WI38 (cell line): Measurements from ENCODE around the gene SHISA6.

Experiments used
- H3K4me3 ChIP-seq: 2 replicates; pipeline ENCODE4 v1.5.1; 2011; ENCODE audit warnings: low read depth, mild to moderate bottlenecking, control low read depth, low read length
- TF ChIP-seq, protein P1 (sequence below): IDR thresholded peaks from 2 replicates; pipeline ENCODE4 v1.5.1; 2012; ENCODE audit warnings: low read depth, mild to moderate bottlenecking, control low read depth, low read length

Gene SHISA6

DNA sequence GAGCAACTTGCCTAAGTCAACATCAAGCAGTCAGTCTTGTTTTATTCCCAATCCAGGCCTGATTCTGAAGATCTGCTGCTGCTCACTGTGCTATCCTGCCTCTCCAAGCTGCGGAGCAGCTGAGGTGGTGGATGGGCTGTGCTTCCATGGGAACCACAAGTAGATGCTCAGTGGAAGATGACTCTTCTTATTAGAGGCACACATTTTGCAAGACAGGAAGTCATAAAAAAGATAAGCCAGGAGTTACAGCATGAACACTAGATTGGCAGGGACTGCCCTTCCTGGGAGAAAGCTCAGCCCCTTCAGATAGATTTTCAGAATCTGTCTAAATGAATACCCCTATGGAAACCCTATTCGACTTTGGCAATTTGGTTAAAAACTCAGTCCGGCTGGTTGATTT, 143.1 kb downstream of the SHISA6 start:
- H3K4me3 ChIP-seq: no peak overlapping the region
- TF ChIP-seq, protein P1, sequence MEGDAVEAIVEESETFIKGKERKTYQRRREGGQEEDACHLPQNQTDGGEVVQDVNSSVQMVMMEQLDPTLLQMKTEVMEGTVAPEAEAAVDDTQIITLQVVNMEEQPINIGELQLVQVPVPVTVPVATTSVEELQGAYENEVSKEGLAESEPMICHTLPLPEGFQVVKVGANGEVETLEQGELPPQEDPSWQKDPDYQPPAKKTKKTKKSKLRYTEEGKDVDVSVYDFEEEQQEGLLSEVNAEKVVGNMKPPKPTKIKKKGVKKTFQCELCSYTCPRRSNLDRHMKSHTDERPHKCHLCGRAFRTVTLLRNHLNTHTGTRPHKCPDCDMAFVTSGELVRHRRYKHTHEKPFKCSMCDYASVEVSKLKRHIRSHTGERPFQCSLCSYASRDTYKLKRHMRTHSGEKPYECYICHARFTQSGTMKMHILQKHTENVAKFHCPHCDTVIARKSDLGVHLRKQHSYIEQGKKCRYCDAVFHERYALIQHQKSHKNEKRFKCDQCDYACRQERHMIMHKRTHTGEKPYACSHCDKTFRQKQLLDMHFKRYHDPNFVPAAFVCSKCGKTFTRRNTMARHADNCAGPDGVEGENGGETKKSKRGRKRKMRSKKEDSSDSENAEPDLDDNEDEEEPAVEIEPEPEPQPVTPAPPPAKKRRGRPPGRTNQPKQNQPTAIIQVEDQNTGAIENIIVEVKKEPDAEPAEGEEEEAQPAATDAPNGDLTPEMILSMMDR: no peak

DNA sequence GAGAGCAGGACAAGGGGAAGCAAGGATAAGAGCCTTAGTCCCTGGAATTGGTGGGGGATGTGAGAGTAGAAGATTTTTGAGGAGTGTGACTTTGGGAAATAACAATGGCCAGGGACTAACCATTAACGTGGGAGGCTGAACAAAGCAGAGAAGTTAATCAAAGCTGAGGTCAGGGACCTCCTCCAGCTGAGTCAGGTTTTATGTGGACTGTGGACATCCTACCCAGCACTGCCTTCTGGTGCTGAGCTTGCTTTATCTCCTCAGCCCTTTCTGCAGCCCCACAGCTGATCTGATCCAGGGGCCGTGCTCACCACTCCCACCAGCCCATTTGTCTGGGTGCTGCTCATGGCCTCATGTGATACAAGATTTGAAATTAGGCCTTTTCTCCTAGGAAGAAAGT, 146.6 kb downstream of the SHISA6 start:
- no peak overlapping the region for H3K4me3 ChIP-seq
- TF ChIP-seq, protein P1: no peak

DNA sequence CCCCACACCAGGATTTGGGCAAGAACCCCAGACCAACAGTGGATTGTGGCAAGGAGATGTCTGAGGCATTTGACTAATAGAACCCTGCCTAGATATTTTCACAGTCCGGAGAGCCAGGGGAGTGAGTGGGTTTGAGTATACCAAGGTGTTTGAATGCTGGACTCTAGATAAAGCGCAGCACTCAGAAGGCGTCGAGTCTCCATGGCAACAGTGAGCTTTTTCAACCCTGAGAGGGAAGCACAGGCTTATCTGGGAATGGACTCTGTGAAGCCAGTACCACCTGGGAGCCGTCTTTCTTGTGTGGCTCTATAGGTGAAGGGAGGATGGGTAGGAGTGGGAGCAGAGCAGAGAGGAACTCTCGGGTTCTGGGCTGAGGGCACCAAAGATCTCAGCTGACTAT, 147.0 kb downstream of the SHISA6 start:
- H3K4me3 ChIP-seq: no peak overlapping the region
- TF ChIP-seq, protein P1: no peak

DNA sequence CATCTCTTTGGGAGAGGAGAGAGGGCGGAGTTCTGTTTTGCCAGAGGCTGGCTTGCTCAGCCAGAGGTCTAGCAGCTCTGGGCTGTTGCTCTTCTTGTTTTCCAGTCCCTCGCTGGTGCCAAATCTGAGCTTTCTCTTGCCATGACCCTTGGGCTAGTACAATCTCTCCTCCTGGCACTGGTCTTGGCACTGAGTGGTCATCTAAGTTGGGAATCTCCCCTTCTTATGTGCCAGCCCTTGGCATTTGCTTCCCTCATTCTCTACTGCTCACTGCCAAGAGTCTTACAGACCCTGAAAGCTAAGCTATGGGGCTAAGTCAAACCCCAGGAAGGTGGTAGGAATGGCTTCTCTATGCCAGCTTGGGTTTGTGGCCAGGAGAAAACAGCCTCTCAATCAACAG, 148.6 kb downstream of the SHISA6 start:
- TF ChIP-seq, protein P1: no peak
- H3K4me3 ChIP-seq: no peak overlapping the region

DNA sequence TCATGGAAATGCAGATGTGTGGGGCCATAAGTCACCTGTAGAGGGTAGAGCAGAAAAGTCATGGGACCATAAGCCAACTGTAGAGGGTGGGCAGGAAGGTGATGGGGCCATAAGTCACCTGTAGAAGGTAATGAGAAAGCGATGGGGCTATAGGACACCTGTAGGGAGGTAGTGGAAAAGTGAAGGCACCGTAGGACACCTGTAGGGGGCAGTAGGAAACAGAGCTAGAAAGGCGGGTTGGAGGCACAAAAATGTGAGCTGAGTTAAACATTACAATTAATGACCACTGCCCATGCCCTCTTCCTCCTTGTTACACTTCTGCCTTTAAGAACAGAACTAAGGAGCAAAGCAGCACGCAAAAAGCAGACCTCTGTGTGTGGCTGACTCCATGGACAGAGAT, 150.1 kb downstream of the SHISA6 start:
- TF ChIP-seq, protein P1: no peak
- no peak overlapping the region for H3K4me3 ChIP-seq

DNA sequence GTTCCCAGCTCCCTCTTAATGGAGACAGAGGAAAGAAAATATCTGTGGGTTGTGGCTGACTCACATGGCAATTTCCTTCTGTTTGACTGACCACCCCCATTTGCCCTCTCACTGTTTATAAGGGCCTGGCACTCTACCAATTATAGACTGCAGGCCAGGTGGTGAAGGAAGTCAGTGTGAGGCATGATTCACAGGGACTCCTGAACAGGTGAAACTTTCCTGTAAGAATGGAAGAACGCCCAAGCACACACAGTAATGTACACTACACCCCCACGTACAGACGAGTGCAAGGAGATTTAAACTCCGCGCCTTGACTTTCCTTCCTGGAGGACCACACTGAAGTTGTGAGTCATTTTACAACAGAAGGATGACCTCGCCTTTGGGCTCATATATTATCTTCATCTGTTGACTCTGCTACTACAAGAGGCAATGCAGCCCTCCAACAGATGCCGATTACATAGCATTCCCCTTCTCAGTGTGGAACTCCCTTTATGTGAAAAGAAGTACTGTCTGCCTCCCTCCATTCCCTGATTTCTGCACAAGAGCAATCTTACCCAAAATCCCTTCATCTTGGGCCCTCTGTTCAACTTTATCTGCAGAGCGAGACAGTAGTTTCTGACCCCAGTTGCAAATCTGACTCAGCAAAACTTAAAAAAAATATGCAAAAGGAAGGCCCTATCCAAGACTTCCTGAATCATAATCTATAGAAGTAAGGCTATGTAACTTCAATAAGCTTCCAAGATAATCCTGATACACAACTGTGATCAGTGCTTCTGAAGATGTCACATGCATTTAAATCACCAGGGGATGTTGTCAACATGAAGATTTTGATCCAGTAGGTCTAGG, 163.6 kb downstream of the SHISA6 start:
- no peak overlapping the region for H3K4me3 ChIP-seq
- TF ChIP-seq, protein P1: no peak

DNA sequence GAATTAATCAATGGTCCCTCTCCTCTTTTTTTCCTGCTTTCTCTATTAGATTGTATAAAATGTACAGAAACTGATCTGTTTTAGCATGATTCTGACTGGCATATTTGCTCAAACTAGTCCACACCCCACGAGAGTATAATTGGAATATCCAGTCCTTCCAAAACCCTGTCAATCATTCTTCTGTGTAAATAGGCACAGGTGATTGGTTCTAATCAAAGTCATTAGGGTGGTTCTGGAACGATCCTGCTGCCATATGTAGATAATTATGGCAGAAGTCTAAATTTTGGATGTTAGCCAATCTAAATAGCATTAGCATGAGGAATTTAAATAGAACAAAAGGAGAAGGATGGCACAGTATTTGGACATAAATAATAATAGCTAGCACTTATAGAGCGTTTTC, 165.7 kb downstream of the SHISA6 start:
- no peak overlapping the region for H3K4me3 ChIP-seq
- TF ChIP-seq, protein P1: no peak
